NCI-H460 (cell line): ENCODE results near the gene DUSP23. TPM values are rescaled to one million over a fixed set of nuclear protein-coding genes. Genes with fewer than 3 reads are reported as not detected.

Experiments used
- DNase-seq: peaks from one replicate; pipeline ENCODE4 v3.0.0-alpha.2; 2016; ENCODE audit warnings: low read depth; ENCODE audit errors: extremely low read depth
- polyA plus RNA-seq: library from polyadenylated mRNA; depleted of rRNA; stranded (reverse); fragments of >200 nt; gene quantifications from 2 replicates; pipeline ENCODE4 v1.2.3, GENCODE V29; 2014; cell fraction: nucleus; rRNA removed
- total RNA-seq: library from RNA; depleted of rRNA; stranded (reverse); fragments of >200 nt; shearing (Covaris generic); gene quantifications from 2 replicates; pipeline ENCODE4 v1.2.3, GENCODE V29; 2014; rRNA removed

Gene DUSP23
- total RNA-seq, result 2.0 and 4.8 TPM in 2 replicates
- polyA plus RNA-seq, result 12.8 and 30.8 TPM in 2 replicates

DNA sequence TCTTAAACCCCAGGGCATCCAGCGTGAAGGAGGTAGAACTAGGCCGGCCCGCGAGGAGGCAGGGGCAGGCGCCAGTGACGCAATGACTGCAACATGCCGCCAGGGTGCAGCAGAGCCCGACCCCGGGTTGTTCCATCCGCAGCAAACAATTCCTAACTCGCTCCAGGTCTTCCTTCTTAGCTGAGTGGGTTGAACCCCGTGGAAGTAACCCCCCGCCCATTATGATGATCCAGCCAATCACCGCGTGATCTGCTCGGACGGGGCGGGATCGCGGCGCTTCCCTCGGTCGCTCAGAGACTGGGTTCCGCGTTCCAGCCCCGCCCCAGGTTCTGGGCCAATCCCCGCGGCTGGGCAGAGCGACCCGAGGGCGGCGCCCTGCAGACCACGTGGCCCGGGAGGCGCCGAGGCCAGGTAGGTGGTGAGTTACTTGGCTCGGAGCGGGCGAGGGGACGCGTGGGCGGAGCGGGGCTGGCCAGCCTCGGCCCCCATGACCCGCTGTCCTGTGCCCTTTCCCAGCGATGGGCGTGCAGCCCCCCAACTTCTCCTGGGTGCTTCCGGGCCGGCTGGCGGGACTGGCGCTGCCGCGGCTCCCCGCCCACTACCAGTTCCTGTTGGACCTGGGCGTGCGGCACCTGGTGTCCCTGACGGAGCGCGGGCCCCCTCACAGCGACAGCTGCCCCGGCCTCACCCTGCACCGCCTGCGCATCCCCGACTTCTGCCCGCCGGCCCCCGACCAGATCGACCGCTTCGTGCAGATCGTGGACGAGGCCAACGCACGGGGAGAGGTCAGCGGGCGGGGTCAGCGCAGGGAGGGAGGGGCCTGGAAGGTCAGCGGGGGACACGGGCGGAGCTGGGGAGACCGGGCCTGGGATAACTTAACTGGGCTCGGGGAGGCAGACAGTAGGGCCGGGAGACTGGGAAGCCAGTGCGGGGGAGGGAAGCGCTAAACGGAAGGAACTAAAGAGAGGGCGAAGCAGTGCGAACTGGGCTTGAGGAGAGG, at the start of gene DUSP23:
DUSP23 (plus strand) TSS at position 380 of the 1,000 bp plus-strand sequence; CDS start at position 519, 139 bp downstream.
- peak; percentile 89 for DNase-seq

GRCh38 chr1:159737238-159737916, 43.4 kb upstream of the DUSP23 start:
- no peak for DNase-seq

DNA sequence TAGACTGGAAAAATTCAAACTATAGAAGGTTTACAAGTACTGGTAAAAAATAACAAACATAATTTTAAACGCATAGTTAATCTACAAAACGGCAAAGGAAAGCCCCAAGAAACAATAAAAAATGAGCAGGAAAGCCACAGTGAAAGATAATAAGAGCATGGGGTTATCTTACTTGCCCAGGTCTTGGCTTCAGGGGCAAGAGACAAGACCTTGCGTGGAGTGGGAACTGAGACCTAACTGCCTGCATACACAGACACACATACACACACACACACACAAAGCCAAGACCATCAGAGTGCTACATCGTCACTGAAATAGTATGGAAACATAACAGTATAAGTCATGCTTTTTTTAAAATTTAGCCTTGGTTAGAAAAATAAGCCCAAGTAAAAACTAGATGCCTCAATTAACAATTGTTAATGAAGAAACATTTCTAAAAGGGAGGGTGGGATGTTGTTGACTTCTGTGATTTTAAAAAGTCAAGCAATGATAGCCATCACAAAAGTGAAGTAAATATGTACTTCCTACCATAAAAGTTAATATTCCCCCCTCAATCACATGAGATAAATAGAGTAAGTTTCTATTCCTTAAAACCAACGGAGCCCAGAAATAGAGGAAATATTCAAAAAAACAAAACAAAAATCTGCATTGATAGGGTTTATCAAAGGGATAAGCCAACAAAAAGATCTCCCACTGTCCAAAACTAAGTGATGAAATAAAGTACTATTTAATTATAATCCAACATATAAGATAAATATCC, 36.9 kb upstream of the DUSP23 start:
- no peak for DNase-seq

DNA sequence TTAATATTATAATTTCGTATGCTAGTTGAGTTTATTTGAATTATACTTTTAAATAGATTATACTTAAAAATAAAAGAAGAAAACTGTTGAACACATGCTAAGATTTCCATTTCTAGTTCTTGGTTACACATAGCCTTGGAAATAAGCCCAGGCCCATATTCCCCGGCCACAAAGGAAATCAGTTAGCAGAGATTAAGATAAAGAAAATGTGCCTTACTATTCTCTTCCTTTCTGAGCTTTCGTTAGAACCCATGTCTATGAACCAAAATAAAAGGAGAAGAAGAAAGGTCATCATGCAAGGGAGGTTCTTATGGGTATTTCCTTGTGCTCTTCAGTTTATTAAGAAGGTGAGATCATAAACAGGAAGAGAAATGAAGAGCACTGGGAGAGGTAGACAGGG, 34.1 kb upstream of the DUSP23 start:
- DNase-seq, result no peak

GRCh38 chr1:159748370-159748769, 32.4 kb upstream of the DUSP23 start:
- DNase-seq, result no peak

DNA sequence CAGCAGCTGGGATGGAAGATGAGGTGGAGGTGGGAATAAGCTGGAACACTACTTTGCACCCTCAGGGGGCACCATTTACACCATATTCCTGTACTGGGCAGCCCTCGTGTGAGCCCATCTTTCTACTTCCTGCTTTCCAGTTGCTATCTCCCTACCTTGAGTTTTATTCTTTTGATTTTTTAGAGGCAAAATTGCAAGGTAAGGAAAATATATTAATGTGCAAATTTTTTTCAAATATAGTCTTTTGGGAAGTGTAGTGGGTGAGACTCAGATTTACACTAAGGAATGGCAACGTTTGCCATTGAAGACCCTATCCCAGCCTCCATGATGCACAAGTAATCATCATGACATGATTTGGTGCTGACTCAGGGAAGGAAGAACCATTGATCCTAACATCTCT, 31.1 kb upstream of the DUSP23 start:
- DNase-seq, result no peak

GRCh38 chr1:159750621-159751020, 30.1 kb upstream of the DUSP23 start:
- DNase-seq, result no peak

GRCh38 chr1:159751031-159751430, 29.7 kb upstream of the DUSP23 start:
- DNase-seq, result no peak

GRCh38 chr1:159752135-159752580, 28.6 kb upstream of the DUSP23 start:
- DNase-seq, result peak; percentile 29

GRCh38 chr1:159753386-159753785, 27.4 kb upstream of the DUSP23 start:
- no peak for DNase-seq

DNA sequence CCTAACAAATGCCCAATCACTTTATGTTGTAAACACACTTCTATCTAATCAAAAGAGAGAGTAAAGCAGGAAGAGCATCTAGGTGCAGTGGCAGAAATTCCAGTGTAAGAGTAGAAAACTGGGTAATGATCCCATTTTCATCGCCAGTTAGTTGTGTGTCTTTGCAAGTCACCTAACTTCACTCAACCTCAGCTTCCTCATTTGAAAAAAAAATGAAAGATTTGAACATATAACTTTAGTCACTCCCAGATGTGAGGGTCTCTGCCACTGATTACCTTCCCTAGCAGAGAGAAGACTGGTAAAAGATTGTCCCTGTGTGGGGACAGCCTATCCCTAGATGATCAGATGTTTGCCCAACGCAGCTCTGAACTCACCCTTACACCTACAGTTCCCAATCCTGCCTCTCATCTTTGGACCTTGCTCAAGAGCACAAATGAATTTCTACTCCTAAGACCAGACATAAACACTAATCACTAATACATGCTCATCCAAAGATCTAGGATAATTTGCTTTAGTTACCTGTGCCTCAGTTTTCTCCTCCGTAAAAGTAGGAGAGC, 25.2 kb upstream of the DUSP23 start:
- no peak for DNase-seq

- no peak for DNase-seq
Observed at GRCh38 chr1:159756397-159756796, 24.4 kb upstream of the DUSP23 start.

- DNase-seq, result no peak
Observed at GRCh38 chr1:159763686-159764085, 17.1 kb upstream of the DUSP23 start.

GRCh38 chr1:159765806-159766205, 15.0 kb upstream of the DUSP23 start:
- no peak for DNase-seq

DNA sequence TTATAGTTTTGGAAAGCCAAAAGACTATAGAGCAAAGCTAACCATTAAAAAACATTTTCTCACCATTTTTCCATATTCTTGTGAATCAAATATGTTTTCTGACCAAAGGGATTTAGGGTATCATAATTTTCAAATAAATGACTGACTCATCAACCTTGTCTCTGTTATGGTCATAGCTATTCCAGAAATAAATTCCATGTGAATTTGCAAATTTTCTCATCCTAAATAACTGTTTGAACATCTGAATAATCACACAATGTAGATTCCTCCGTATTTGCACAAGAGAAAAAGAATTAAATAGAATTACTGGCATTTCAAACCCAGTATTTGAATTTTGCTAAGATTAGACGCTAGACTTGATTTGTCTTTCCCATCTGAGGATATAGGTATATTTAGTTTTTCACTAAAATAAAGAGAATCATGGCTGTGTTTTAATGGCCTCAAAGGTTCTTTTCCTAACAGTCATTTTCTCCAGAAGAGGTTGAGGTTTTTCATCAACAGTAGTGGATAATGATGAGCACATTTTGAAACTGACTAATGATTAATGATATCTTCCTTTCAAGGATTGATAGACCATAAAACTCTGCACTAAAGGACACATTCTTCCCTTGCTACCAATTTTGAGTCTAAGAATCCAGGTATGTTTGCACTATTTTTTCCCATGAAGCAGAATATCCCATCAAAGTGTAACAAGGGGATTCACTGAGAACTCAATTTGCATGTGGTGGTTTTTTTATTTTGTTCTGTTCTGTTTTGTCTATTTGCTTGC, 9.5 kb upstream of the DUSP23 start:
- DNase-seq, result no peak

DNA sequence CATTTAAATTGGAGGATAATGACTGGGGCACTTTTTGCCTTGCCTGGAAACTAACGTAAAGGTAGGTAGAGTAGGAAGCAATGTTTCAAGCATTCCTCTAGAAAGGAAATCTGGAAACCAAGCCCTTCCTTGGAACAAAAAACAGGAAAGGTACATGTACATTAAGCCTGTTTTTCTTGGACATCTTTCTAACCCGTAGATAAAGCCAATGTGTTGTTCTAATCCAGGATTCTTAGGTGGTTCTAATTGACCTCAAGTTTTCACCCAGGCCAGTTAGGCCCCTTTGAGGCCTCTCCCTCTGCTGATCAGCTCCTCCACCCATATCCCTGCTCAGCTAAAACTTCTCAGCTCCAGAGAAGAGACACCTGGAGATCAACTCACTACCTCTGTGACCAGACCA, 6.3 kb upstream of the DUSP23 start:
- DNase-seq, result no peak

GRCh38 chr1:159775716-159776115, 5.0 kb upstream of the DUSP23 start:
- no peak for DNase-seq

DNA sequence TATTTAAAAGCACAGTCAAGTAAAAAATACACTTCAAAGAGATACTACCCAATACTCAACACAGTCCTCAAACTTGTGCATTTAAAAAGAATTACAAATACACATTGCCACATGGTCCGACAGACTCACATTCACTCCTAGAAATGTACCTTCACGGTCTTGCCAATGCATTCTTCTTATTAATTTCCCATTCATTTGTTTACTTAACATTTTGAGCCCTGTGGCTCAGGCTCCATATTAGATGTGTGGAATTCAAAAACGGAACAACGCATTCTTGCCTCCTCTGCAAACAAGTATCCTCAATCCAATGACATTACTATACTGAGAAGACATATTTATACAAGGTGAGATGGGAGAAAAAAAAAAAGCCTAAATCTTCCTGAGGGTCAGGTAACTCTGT, 2.5 kb upstream of the DUSP23 start:
- DNase-seq, result no peak

GRCh38 chr1:159779403-159779851, 1.3 kb upstream of the DUSP23 start:
- no peak for DNase-seq

DNA sequence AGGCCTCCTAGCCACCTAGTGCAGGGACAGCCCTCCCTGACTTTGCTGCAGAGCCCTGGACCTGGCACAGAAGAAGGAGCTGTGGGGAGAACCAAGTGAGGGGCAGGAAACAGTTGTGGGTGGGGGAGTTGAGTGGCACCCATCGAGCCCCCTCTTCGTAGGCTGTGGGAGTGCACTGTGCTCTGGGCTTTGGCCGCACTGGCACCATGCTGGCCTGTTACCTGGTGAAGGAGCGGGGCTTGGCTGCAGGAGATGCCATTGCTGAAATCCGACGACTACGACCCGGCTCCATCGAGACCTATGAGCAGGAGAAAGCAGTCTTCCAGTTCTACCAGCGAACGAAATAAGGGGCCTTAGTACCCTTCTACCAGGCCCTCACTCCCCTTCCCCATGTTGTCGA, 1.2 kb downstream of the DUSP23 start:
- DNase-seq, result no peak
